Forelimb muscle (tissue), 1 donor: Measurements from ENCODE around the gene PHF23. TPM values are rescaled to one million over a fixed set of nuclear protein-coding genes. Genes with fewer than 3 reads are reported as not detected.
"Not testable (repeated sequence)": the region's sequence is repeated elsewhere in the genome, so short reads cannot be mapped to it uniquely, and the experiment has no call there.

ENCODE experiments used
- DNase-seq: peaks from one replicate; pipeline ENCODE4 v3.0.0-alpha.2; 2013; ENCODE audit warnings: low read depth
- polyA plus RNA-seq: library from polyadenylated mRNA; unstranded; fragments of 120-200 nt; gene quantifications from one replicate; pipeline ENCODE4 v1.2.1, GENCODE V29; 2013; ENCODE audit not compliant: insufficient read length

The PHF23 gene
- polyA plus RNA-seq, 1 donor: 35.7 TPM

DNA sequence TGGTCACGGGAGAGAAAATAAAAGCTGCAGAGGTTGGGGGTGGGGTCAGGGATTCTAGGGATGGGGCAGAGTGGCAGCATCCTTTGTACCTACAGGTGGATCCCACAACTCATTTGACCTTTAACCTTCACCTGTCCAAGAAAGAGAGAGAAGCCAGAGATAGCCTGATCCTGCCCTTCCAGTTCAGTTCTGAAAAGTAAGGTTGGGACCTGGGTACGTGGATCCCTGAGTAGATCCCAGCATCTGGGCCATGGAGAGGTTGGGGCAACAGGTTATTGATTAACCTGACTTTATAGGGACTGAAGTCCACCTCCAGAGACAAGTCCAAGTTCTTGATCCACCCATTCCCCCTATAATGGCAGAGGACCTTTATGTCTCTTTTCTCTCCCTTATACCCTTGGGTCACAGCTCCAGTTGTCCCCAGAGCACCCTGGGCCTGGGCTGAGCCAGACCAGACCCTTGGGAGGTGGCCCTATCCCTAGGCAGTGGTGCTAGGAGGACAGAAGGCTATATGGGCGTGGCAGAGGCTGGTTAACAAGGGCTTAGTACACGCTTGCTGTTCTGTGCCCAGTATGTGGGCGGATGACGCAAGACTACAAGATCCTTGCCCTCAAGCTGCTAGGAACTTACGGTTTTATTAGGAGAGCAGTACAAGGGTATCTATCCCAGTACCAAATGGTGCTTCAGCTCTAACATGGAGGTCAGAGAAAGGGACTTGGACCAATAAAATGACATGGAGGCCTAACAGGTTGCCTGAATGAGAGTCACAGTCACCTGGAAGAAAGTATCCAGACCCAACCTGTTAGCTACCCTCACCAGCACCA, 19.7 kb upstream of the PHF23 start:
- DNase-seq: no peak

DNA sequence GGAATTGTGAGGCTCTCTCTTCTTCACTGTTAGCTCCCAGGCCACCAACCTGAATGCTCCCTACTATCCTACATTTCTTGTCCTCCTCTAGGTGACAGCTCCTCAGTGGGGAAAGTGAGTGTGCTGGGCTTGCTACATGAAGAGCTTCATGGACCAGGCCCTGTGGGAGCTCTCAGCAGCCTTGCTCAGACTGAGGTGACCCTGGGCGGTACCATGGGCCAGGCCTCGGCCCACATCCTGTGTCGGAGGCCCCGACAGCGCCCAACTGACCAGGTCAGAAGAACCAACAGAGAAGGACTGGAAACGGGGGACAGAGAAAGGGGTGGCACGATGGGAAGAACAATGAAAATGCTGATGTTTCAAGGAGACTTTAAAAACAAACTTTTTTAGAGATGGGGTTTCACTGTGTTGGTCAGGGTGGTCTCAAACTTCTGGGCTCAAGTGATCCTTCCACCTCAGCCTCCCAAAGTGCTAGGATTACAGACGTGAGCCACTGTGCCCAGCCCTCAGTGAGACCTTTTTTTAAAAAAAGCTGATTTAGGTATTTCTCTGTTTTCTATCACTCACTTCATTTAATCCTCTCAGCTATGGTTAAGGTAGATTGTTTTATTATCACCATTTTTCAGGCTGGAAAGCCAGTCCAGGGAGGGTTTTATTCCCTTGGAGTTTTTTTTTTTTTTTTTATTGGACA, 17.7 kb upstream of the PHF23 start:
- no peak for DNase-seq

DNA sequence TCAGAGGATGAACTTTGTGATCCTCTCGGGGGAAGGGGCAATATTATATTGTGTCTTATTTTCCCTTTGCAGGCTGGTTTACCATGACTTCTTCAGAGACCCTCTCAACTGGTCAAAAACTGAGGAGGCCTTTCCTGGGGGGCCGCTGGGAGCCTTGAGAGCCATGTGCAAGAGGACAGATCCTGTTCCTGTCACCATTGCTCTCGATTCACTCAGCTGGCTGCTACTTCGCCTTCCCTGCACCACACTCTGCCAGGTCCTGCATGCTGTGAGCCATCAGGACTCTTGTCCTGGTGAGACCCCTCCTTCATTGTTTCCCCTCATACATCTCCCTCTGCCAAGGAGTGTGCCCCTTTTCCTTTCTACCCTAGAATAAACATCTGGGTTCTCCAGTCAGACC, 15.3 kb upstream of the PHF23 start:
- DNase-seq: no peak

DNA sequence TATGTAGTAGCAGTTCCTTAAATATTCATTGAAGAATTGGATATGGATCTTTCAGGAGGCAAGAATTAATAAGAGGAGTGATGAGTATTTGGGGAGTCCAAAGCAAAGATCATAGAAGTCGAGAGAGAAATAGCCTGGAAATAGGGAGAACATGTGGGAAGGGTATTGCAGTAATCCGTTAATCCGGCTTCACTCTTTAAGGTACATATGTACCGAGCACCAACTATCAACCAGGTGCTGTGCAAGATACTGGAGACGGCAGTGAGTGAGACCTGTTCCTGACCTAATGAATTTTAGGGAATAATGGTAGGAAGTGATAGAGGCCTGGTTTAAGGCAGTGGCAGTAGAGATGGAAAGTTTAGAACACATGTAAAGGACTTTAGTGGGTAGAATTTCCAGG, 13.8 kb upstream of the PHF23 start:
- DNase-seq: no peak

DNA sequence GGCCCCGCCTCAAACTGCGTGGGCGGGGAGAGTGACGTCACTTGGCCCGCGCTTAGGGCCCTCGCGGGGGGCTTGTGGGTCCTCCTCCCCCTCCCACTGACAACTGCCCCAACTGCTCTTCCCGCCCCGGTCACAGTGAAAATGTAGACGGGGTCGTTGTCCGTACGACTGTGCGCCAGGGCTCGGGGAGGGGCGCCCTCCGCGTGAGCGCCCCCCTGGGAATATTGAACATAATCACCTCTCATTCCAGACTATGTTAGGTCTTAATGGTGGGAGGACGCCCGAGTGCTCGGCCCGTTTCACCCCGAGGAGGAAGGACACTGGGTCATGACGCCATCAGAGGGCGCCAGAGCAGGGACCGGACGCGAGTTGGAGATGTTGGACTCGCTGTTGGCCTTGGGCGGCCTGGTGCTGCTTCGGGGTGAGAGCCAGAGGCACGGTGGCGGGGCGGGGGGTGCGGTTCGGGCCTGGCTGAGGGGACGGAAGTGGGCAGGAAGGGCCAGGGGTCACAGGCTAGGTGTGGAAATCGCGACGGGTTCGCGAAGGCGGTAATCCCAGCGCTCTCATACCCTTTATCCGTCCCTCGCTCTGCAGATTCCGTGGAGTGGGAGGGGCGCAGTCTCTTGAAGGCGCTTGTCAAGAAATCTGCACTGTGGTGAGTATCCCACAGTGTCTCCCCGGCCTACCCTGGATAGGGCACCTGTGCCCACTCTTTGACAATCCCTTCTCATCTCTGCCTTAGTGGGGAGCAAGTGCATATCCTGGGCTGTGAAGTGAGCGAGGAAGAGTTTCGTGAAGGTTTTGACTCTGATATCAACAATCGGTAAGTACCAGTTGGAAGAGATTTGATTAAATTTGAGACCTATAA, 13.2 kb upstream of the PHF23 start, which contains the start of gene ELP5:
TSS of gene ELP5 (plus strand) at position 40 of the 868 bp plus-strand sequence. CDS start at position 376, 336 bp downstream.
- peak; percentile 78 for DNase-seq

DNA sequence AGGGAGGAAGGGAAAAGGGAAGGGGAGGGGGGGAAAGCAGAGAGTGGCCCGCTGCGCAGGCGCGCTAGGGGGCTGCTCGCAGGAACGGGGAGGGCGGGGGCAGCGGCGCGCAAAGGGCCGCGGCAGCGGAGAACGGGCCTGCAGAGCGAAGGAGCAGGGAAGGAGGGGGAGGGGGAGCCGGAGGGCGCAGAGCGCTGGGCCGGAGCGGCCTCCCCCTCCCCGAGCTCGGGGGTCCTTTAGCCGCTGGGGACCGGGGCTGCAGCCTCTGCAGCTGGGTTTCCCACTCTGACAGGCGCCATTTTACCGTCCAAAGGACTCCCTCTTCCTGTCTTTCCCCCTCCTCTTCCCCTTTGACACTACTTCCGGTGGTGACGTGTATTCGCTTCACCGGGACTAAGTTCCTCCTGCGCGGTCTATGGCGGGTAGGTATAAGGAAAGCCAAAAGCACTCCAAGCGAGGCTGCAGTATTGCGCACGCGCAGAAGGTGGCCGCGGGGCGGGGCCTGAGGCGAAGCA, 12.5 kb upstream of the PHF23 start, which contains the start of gene CTDNEP1:
TSS of gene CTDNEP1 (minus strand) at position 74 of the 515 bp plus-strand sequence. CDS start 438 bp downstream, outside the sequence.
- DNase-seq: peak; percentile 99

DNA sequence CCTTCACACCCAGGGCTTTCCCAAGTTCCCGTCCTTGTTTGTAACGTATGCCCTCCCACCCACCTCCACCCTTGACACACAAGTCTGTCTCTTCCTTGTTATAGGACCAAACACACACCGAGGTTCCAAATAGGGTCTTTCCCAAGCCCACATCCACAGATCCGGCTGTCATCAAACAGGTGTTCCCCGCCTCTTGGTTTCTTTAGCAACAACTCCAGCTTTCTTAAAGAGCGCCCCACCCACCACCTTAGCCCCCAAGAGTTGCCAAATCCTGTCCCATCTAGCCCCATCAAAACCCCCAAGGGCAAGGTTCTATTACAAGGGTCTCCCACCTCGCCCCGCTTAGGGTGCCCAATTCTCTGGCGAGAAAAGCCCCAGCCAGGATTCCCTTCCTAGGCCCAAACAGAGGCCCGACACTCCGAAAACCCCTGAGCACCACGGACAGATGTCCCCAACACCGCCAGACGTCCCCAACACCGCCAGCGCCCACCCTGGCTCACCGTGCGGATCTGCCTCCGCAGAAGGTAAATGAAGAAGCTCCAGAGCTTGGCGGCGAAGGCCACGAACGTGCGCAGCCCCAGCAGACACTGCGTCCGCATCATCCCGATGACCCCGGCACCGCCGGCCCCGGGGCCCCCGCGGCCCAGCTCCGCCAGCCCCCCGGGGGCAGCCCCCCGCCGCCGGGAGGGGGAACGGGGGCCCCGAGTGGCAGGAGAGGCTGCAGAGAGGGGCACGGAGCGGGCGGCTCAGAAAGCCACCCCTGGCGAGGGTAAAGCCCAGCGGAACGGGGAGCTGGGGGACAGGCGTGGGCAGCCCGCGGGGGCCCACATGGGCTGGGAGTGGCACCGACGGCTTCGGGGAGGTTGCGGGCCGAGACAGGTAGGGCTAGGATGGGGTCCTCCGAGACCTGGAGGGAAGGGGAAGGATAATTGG, 11.7 kb upstream of the PHF23 start:
- DNase-seq: no peak

DNA sequence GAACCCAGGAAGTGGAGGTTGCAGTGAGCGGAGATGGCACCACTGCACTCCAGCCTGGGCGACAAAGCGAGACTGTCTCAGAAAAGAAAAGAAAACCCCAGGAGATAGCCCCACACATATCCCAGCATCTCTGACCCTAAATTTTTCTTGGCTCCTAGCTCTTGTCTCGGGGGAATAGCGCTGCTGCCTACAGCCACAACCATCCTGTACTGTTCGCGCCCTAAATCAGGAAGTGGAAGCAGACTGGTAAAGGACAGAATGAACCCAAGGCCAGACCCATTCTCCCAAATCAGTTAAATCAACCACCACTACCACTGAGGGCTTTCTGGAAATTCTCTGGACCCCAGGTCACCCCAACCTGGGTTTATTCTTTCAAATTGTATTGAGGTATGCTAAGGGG, 10.6 kb upstream of the PHF23 start:
- DNase-seq: no peak

DNA sequence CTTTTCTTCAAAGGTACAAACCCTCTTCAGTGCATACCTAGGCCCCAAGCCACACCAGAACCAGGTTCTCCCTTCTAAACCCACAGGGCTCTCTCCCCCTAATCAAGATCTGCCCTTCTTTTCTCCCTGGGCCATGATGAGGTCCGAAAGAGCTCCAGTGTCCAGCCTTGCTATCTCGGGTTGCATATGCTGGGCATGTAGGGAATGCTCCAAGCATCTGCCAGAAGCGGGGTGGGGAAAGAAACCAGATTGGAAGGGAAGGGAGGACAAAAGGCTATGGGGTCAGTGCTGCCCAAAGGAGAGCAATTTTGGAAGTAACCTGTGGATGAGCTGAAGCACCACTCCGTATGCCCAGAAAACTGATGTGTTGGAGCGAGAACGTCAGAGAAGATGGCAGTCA, 10.0 kb upstream of the PHF23 start:
- DNase-seq: no peak

DNA sequence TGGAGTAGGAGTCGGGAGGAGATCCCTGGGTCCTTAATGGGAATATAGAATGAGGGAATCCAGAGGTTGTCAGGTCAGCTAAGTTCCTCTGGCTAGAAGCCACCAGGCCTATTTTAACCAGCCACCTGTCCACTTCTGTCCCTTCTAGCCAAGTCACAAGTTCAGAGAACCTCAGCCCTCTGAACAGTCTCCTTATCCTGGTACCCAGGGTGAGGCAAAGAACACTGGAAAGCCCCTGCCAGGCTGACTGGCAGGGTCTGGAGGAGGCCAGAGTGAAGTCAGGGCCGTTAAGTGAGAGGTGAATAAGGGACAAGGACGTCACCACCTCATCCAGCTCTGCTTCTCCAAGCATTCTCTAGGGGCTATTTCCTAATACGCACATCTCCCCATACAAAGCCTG, 9.5 kb upstream of the PHF23 start:
- no peak for DNase-seq

DNA sequence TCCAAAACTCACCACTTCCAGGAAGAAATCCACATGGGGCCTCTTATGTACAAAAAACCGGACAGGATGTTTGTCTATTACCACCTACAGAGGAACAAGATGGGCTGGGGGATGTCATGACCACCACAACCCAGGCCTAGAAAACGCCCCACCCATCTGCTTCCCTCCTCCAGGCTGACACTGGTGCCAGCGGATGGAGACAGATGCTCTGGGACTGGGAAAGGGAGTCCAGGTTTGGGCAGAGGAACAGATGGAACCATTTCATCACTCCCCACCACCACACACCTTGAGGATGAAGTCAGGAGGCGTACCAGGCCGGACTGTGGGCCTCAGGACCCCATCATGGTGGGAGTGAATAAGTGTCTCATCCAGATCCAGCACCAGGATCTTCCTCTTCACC, 7.5 kb upstream of the PHF23 start:
- no peak for DNase-seq

DNA sequence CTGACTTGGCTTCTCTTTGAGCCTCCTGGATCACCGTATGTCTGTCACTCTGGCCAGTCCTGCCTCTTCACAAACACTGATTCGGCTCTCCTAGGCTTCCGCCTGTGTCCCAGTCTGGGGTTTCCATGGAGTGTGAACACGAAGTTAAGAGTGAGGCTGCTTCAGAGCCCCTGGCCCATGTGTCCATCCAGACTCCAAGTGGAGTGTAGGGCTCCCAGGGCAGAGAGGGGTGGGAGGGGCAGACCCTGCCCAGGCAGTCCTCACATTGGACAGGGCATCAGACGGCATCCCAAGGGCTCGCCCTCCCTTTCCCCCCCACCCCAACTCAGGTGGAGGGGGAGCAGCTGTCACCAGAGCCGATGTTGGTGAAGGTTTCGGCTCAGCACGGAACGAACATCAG, 4.6 kb upstream of the PHF23 start:
- not testable (repeated sequence) for DNase-seq

DNA sequence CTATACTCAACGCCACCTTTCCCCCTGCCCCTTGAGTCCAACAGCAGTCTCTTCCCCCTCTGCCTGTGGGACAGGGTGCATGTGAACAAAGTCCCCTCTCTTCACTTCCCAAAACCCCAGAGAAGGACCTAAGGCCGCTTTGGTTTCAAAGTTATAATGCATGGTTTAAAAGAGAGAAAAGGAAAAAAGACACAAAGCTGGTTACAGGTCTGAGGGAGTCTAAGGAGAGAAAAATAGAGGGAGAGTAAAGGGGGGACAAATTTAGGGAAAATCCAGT, 4.1 kb upstream of the PHF23 start:
- no peak for DNase-seq

DNA sequence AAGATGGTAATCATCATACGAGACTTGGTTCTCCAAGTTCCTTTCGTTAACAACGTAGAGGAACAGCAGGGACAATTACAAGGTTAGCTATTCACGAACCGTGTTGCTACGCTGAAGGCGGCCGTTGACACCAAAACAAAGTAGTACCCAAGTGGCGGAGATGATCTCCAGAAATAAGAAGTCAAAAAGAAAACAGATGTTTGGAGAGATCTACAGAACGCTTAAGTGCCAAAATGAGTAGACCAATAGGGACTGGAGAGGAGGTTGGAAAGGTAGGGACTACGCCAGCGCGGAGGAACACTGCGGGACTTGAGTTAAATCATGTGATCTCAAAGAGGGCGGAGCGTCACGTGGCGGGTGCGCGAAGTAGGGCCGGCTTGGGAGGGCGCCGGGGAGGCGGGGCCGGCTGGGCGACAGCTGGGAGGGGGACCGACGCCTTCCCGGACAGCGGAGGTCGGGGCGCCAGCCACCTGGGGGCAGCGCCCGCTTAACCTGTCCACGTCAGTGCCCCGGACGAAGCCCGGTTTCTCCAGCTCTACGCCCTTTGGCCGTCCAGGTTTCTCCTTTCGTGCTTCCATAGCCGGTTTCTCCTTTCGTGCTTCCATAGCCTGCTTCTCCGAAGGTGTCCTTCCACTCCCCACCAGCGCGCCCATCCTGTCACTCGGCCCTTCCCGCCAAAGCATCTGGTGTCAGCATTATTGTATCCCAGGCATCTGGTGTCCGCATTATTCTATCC, 3.6 kb upstream of the PHF23 start:
- peak; percentile 91 for DNase-seq

DNA sequence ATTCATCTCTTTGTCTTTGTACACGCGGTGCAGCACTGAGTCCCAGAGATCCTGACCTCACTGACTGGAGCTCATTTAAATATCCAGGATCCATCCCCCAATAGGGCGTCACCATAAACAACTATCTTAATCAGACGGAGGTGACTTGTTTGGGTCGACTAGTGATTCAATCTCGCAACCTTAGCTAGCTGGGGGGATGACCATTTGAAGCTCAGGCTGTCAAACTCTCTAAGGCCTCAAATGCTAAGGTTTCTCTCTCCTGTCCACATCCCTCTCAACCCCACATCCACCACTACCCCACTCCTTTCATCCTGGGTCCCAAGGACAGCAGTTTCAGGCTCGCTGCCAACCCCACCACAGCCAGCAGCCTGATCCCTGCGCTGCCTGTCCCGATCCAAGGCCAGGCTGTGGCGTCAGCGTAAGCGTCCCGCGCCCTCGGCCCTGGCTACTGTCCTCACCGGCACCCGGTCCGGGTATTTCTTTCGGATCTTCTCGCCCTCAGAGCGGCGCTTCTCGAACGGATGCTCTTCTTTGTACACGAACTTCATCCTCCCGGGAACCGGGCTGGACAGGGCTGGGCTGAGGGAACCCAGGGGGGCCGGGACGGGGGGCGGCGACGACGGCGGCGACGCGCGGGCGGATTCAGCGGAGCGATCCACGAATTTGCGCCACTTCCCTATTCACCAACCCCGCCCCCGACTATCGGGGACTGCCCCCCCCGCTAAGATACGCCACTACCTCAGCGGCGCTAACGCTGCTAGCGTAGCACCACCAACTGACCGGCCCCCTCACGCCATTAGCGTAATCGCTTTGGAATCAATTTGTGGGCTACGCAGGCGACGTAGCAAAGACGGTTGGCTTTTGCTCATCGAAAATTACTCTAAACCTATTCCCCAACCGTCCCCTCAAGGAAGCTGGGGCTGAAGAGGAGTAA, 2.8 kb upstream of the PHF23 start, which contains the start of gene GABARAP:
TSS of gene GABARAP (minus strand) at position 667 of the 934 bp plus-strand sequence. CDS start at position 548, 119 bp downstream.
- peak; percentile 86 for DNase-seq

DNA sequence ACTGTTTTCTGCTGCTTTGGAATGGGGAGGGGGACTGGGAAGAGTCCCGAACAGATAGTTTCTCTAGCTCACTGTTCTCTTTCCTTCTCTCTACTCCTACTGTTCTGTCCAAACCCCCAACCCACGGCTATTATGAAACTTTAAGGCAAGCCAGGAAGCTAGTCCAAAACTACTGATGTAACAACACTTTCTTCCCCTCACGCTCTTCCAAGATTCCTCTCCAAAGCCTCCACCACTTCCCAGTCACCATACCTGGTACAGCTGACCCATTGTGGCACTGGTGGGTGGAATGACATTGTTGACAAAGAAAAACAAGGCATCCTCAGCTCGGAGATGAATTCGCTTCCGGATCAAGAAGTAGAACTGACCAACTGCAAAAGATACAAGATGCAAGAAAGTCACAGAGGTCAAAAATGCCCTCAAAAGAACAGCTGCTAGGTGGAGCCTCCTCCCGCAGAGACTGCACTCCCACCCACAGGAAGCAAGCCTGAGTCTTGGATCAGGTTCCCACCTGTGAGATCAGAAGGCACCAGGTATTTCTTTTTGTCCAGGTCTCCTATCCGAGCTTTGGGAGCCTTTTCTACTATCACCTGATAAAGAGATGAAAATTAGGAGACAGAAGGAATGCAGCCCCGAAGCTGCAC, 2.0 kb upstream of the PHF23 start:
- no peak for DNase-seq

DNA sequence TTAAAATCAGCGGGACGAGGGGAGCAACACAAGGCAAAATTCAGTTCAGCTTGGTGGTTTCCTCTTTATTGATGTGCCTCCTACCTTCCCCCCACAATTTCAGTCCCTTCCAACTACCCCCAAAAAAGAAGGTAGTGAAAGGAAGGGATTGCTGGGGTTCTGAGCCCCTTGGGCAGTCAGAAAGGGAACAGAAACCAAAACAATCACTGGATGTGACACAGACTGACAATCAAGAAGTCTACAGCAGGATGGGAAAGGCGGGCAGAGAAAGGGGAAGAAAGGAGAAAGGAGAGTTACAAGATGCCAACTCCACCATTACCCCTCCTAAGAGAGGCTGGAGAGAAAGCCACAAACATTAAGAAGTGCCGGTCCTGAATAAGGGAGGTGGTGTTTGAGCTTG, 1.1 kb upstream of the PHF23 start:
- DNase-seq: no peak

DNA sequence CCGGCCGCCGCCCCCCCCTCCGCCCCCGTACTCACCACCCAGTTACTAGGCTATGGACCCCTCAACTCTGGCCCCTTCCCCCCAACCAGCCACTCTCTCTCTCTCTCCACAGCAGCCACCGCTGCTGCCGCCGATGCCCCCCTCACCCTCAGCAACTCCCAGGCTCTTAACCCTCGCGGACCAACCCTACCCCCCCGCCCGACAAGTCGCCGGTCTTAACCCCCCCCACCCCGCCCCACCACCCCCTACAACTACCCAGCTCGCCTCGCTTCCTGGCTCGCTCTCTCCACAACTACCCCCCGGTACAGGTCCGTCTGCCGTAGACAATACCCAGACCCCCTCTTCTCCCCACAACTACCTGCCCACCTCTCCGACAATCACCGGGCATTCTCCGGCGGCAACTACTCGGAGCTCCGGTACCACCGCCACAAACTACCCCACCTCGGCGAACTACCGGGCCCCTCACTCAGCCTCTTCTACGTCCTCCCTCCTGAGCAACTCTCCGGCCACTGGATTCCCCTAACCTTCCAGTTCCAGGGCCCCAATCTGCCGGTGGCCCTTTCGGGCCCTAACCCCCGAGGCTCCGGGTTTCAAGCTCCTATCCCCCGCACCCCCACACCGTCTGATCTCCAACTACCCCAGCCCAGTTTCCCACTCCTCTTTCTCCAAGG, 702 bp downstream of the PHF23 start:
- no peak for DNase-seq
